Body of pancreas (tissue), 4 donors: Measurements from ENCODE around the gene DOC2A.

ENCODE experiments used
- POLR2A ChIP-seq, 3 donors: fragments of 450-650 bp; IDR thresholded peaks; one replicate each; pipeline ENCODE4 v1.6.1; 2016; ENCODE audit warnings: antibody characterized with exemption in 3 of 3, mild to moderate bottlenecking in 2 of 3
- TF ChIP-seq, protein P1 (sequence below), 7 experiments: fragments of 450-650 bp in 4 of 7; fragments of 200-600 bp in 3 of 7; sonication (generic) in 3 of 7; IDR thresholded peaks; one replicate each; pipeline ENCODE4 v1.5.1; 2016 to 2019; ENCODE audit warnings: antibody characterized with exemption in 7 of 7

- TF ChIP-seq, protein P1, sequence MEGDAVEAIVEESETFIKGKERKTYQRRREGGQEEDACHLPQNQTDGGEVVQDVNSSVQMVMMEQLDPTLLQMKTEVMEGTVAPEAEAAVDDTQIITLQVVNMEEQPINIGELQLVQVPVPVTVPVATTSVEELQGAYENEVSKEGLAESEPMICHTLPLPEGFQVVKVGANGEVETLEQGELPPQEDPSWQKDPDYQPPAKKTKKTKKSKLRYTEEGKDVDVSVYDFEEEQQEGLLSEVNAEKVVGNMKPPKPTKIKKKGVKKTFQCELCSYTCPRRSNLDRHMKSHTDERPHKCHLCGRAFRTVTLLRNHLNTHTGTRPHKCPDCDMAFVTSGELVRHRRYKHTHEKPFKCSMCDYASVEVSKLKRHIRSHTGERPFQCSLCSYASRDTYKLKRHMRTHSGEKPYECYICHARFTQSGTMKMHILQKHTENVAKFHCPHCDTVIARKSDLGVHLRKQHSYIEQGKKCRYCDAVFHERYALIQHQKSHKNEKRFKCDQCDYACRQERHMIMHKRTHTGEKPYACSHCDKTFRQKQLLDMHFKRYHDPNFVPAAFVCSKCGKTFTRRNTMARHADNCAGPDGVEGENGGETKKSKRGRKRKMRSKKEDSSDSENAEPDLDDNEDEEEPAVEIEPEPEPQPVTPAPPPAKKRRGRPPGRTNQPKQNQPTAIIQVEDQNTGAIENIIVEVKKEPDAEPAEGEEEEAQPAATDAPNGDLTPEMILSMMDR (IDR thresholded peaks at IDR 0.05): no peak
- no peak for TF ChIP-seq POLR2A (IDR thresholded peaks at IDR 0.05)
Measured at GRCh38 chr16:30046178-30046577, 35.4 kb upstream of the DOC2A start.
